Measurements from ENCODE around the gene ARHGAP22. TPM values are rescaled to one million over a fixed set of nuclear protein-coding genes. Genes with fewer than 3 reads are reported as not detected.

Gene ARHGAP22
- total RNA-seq, 1 donor from 2014 or later: 6.2 TPM

GRCh38 chr10:48526846-48527505, 77.9 kb downstream of the ARHGAP22 start:
- Histone ChIP-seq H3K9ac (ENCODE audit: low read length) (peak overlapping the region; percentile 65), H3K79me2 (ENCODE audit: insufficient read depth, low read length) (peaks cover 50% of the 10 kb centered on the region), H3K27me3 (ENCODE audit: insufficient read depth, low read length) (no peaks in the 10 kb centered on the region), H2AFZ (ENCODE audit: low read depth, low read length) (peak overlapping the region; percentile 1), H3K27ac (ENCODE audit: low read depth, low read length) (peak overlapping the region; percentile 64), H3K9me3 (ENCODE audit: insufficient read depth, low read depth, low read length) (no peaks in the 10 kb centered on the region), H3K4me1 (ENCODE audit: insufficient read depth, low read length) (peaks cover 32% of the 10 kb centered on the region), H4K20me1 (ENCODE audit: insufficient read depth, low read length) (peaks cover 36% of the 10 kb centered on the region), H3K4me3 (ENCODE audit: insufficient read depth, low read depth, low read length) (peak overlapping the region; percentile 35), H3K4me2 (ENCODE audit: low read length) (peak overlapping the region; percentile 80), H3K36me3 (ENCODE audit: insufficient read depth, low read length) (no peaks in the 10 kb centered on the region)
- peak overlapping the region; percentile 16 for H3K27ac Mint-ChIP-seq (ENCODE audit: unreplicated experiment)
- DNase-seq (ENCODE audit: low read depth) (peak; percentile 54), FAIRE-seq (peak; percentile 5)
- peaks cover 18% of the 10 kb centered on the region for H3K27me3 Mint-ChIP-seq (ENCODE audit: low read depth, unreplicated experiment)
- peak overlapping the region; percentile 4 for H3K4me3 Mint-ChIP-seq (ENCODE audit: unreplicated experiment)
- peaks cover 10% of the 10 kb centered on the region for H3K4me1 Mint-ChIP-seq (ENCODE audit: low read depth, unreplicated experiment)
- no peaks in the 10 kb centered on the region for H3K36me3 Mint-ChIP-seq (ENCODE audit: low read depth, unreplicated experiment)
- no peak for TF ChIP-seq EZH2 (IDR thresholded peaks at IDR 0.05; ENCODE audit: insufficient read depth, low read length)
- TF ChIP-seq, protein P1, sequence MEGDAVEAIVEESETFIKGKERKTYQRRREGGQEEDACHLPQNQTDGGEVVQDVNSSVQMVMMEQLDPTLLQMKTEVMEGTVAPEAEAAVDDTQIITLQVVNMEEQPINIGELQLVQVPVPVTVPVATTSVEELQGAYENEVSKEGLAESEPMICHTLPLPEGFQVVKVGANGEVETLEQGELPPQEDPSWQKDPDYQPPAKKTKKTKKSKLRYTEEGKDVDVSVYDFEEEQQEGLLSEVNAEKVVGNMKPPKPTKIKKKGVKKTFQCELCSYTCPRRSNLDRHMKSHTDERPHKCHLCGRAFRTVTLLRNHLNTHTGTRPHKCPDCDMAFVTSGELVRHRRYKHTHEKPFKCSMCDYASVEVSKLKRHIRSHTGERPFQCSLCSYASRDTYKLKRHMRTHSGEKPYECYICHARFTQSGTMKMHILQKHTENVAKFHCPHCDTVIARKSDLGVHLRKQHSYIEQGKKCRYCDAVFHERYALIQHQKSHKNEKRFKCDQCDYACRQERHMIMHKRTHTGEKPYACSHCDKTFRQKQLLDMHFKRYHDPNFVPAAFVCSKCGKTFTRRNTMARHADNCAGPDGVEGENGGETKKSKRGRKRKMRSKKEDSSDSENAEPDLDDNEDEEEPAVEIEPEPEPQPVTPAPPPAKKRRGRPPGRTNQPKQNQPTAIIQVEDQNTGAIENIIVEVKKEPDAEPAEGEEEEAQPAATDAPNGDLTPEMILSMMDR (IDR thresholded peaks at IDR 0.05; ENCODE audit: insufficient read depth, low read depth, low read length): no peak
- peaks cover 8% of the 10 kb centered on the region for H3K9me3 Mint-ChIP-seq (ENCODE audit: unreplicated experiment)

GRCh38 chr10:48526011-48526821, 78.7 kb downstream of the ARHGAP22 start:
- FAIRE-seq: peak; percentile 78
- Histone ChIP-seq H3K27me3 (ENCODE audit: insufficient read depth, low read length) (no peaks in the 10 kb centered on the region), H3K9ac (ENCODE audit: low read length) (peak overlapping the region; percentile 65), H3K4me3 (ENCODE audit: insufficient read depth, low read depth, low read length) (peak overlapping the region; percentile 35), H4K20me1 (ENCODE audit: insufficient read depth, low read length) (peaks cover 42% of the 10 kb centered on the region), H3K4me2 (ENCODE audit: low read length) (peak overlapping the region; percentile 80), H2AFZ (ENCODE audit: low read depth, low read length) (peak overlapping the region; percentile 1), H3K4me1 (ENCODE audit: insufficient read depth, low read length) (peaks cover 34% of the 10 kb centered on the region), H3K79me2 (ENCODE audit: insufficient read depth, low read length) (peaks cover 57% of the 10 kb centered on the region), H3K36me3 (ENCODE audit: insufficient read depth, low read length) (no peaks in the 10 kb centered on the region), H3K9me3 (ENCODE audit: insufficient read depth, low read depth, low read length) (no peaks in the 10 kb centered on the region), H3K27ac (ENCODE audit: low read depth, low read length) (peak overlapping the region; percentile 64)
- Mint-ChIP-seq H3K36me3 (ENCODE audit: low read depth, unreplicated experiment) (no peaks in the 10 kb centered on the region), H3K4me3 (ENCODE audit: unreplicated experiment) (no peak overlapping the region), H3K9me3 (ENCODE audit: unreplicated experiment) (peaks cover 8% of the 10 kb centered on the region), H3K4me1 (ENCODE audit: low read depth, unreplicated experiment) (peaks cover 10% of the 10 kb centered on the region), H3K27me3 (ENCODE audit: low read depth, unreplicated experiment) (peaks cover 23% of the 10 kb centered on the region), H3K27ac (ENCODE audit: unreplicated experiment) (no peak overlapping the region)
- TF ChIP-seq EZH2 (IDR thresholded peaks at IDR 0.05; ENCODE audit: insufficient read depth, low read length): no peak
- TF ChIP-seq, protein P1 (IDR thresholded peaks at IDR 0.05; ENCODE audit: insufficient read depth, low read depth, low read length): no peak
- peak; percentile 92 for DNase-seq (ENCODE audit: low read depth)

Data from astrocyte (in vitro differentiated cells and primary cell).